ENCODE results near the gene CADM2.

The CADM2 gene

GRCh38 chr3:85171976-85172375 is 213.2 kb downstream of the CADM2 start:
- Histone ChIP-seq H3K79me2 (ENCODE audit: insufficient read depth, low read length) (no peaks in the 10 kb centered on the region), H3K4me3 (ENCODE audit: low read depth, low read length, poor library complexity, severe bottlenecking) (no peak overlapping the region), H3K4me2 (ENCODE audit: low read length) (no peak overlapping the region), H3K36me3 (ENCODE audit: insufficient read depth, low read length) (no peaks in the 10 kb centered on the region), H3K4me1 (ENCODE audit: insufficient read depth, low read length, severe bottlenecking) (no peaks in the 10 kb centered on the region), H4K20me1 (ENCODE audit: insufficient read depth, low read length) (no peaks in the 10 kb centered on the region), H3K9ac (ENCODE audit: low read length) (no peak overlapping the region), H3K27ac (ENCODE audit: low read depth, low read length, poor library complexity, severe bottlenecking) (no peak overlapping the region), H3F3A (ENCODE audit: insufficient read depth, low read length) (no peaks in the 10 kb centered on the region), H3K9me3 (ENCODE audit: low read length) (no peaks in the 10 kb centered on the region), H3K9me2 (ENCODE audit: low read depth, low read length) (no peaks in the 10 kb centered on the region), H2AFZ (ENCODE audit: low read length) (no peak overlapping the region), H3K27me3 (ENCODE audit: insufficient read depth, low read length) (no peaks in the 10 kb centered on the region)
- TF ChIP-seq CTCF (IDR thresholded peaks at IDR 0.05; ENCODE audit: low read length) (no peak), EZH2 (IDR thresholded peaks at IDR 0.05; ENCODE audit: borderline replicate concordance, low read length) (no peak)

- no peak overlapping the region for H3K4me3 ChIP-seq (ENCODE audit: low read depth, low read length, poor library complexity, severe bottlenecking)
- no peak overlapping the region for H3K27ac ChIP-seq (ENCODE audit: low read depth, low read length, poor library complexity, severe bottlenecking)
- H3K9me3 ChIP-seq (ENCODE audit: low read length) = no peaks in the 10 kb centered on the region
- no peaks in the 10 kb centered on the region for H3F3A ChIP-seq (ENCODE audit: insufficient read depth, low read length)
- H3K9me2 ChIP-seq (ENCODE audit: low read depth, low read length) = no peaks in the 10 kb centered on the region
- H3K9ac ChIP-seq (ENCODE audit: low read length) = no peak overlapping the region
- H3K36me3 ChIP-seq (ENCODE audit: insufficient read depth, low read length) = no peaks in the 10 kb centered on the region
- no peaks in the 10 kb centered on the region for H4K20me1 ChIP-seq (ENCODE audit: insufficient read depth, low read length)
- no peak overlapping the region for H2AFZ ChIP-seq (ENCODE audit: low read length)
- no peaks in the 10 kb centered on the region for H3K27me3 ChIP-seq (ENCODE audit: insufficient read depth, low read length)
- H3K4me1 ChIP-seq (ENCODE audit: insufficient read depth, low read length, severe bottlenecking) = no peaks in the 10 kb centered on the region
- TF ChIP-seq CTCF (IDR thresholded peaks at IDR 0.05; ENCODE audit: low read length) (no peak), EZH2 (IDR thresholded peaks at IDR 0.05; ENCODE audit: borderline replicate concordance, low read length) (no peak)
- H3K79me2 ChIP-seq (ENCODE audit: insufficient read depth, low read length) = no peaks in the 10 kb centered on the region
- no peak overlapping the region for H3K4me2 ChIP-seq (ENCODE audit: low read length)
Observed at GRCh38 chr3:85176799-85177198, 218.0 kb downstream of the CADM2 start.

DNA sequence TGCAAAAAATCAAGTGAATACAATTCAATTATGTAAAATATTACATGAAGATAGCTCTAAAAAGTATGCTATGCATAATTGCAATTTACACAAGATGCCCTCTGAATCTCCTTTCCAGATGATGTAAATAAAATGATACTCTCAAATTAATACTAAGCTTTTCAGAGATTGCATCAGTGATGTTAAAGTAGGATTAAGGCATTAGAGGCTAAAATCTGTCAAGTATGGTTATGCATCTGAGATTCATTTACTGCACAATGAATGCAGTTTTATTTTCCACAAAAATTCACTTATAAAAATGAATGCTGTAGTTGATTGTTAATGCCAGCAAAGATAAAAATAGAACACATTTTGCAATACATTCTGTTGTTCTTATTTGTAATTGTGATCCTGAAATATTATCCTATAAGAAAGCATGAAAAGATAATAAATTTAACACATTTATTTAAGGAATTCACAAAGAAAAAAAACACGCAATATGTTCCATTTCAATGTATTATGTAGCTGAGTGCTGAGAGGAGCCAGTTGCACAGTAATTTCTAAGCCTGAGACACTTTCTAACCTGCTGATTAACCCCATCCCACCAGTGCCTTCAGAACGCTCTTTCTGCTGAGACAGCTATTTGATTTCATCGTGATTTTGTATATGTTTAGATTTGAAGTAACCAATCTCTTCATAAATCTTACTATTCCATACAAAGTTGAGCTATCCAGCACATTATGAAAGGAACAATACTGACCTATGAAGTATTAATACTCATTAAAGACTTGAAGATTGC is 224.4 kb downstream of the CADM2 start:
- Histone ChIP-seq H3K4me3 (ENCODE audit: low read depth, low read length, poor library complexity, severe bottlenecking) (no peak overlapping the region), H3F3A (ENCODE audit: insufficient read depth, low read length) (no peaks in the 10 kb centered on the region)

More for the DNA sequence above, 224.4 kb downstream of the CADM2 start:
- no peak overlapping the region for H3K4me2 ChIP-seq (ENCODE audit: low read length)
- no peaks in the 10 kb centered on the region for H3K27me3 ChIP-seq (ENCODE audit: insufficient read depth, low read length)
- H3K36me3 ChIP-seq (ENCODE audit: insufficient read depth, low read length) = no peaks in the 10 kb centered on the region
- TF ChIP-seq CTCF (IDR thresholded peaks at IDR 0.05; ENCODE audit: low read length) (no peak), EZH2 (IDR thresholded peaks at IDR 0.05; ENCODE audit: borderline replicate concordance, low read length) (no peak)
- no peaks in the 10 kb centered on the region for H4K20me1 ChIP-seq (ENCODE audit: insufficient read depth, low read length)
- no peaks in the 10 kb centered on the region for H3K9me3 ChIP-seq (ENCODE audit: low read length)
- H3K79me2 ChIP-seq (ENCODE audit: insufficient read depth, low read length) = no peaks in the 10 kb centered on the region
- H3K9me2 ChIP-seq (ENCODE audit: low read depth, low read length) = no peaks in the 10 kb centered on the region
- H3K27ac ChIP-seq (ENCODE audit: low read depth, low read length, poor library complexity, severe bottlenecking) = no peak overlapping the region
- no peaks in the 10 kb centered on the region for H3K4me1 ChIP-seq (ENCODE audit: insufficient read depth, low read length, severe bottlenecking)
- no peak overlapping the region for H2AFZ ChIP-seq (ENCODE audit: low read length)
- H3K9ac ChIP-seq (ENCODE audit: low read length) = no peak overlapping the region
